T1000 (cell line): ENCODE measurements around the gene TRAK2.
"Not testable (repeated sequence)": the region's sequence is repeated elsewhere in the genome, so short reads cannot be mapped to it uniquely, and the experiment has no call there.

Experiments used
- DNase-seq: peaks from one replicate; lab custom pipeline; 2025; ENCODE audit warnings: mixed read lengths; lab: John Stamatoyannopoulos, UW

Gene TRAK2

GRCh38 chr2:201451292-201452057, at the start of gene TRAK2, which contains the start of gene STRADB:
Gene TRAK2, minus strand, starts transcription at chr2:201451458. Its CDS starts 30,951 bp downstream, at chr2:201420507.
Gene STRADB, plus strand, starts transcription at chr2:201451740. Its CDS starts 3,101 bp downstream, at chr2:201454841.
- peak; percentile 91 for DNase-seq

GRCh38 chr2:201500534-201500933, 49.3 kb upstream of the TRAK2 start:
- DNase-seq = no peak

- no peak for DNase-seq
Observed at GRCh38 chr2:201496785-201497184, 45.5 kb upstream of the TRAK2 start.

GRCh38 chr2:201490291-201490690, 39.0 kb upstream of the TRAK2 start:
- no peak for DNase-seq

- DNase-seq = no peak
Observed at GRCh38 chr2:201484805-201485204, 33.5 kb upstream of the TRAK2 start.

- DNase-seq = not testable (repeated sequence)
Observed at GRCh38 chr2:201483758-201484157, 32.5 kb upstream of the TRAK2 start.

- no peak for DNase-seq
Observed at GRCh38 chr2:201483342-201483741, 32.1 kb upstream of the TRAK2 start.

GRCh38 chr2:201482543-201482942, 31.3 kb upstream of the TRAK2 start:
- DNase-seq = no peak

GRCh38 chr2:201472411-201472810, 21.2 kb upstream of the TRAK2 start:
- DNase-seq = no peak

- DNase-seq = no peak
Observed at GRCh38 chr2:201471732-201472393, 20.6 kb upstream of the TRAK2 start.

- DNase-seq = no peak
Observed at GRCh38 chr2:201470821-201471731, 19.8 kb upstream of the TRAK2 start.

GRCh38 chr2:201467666-201468065, 16.4 kb upstream of the TRAK2 start:
- DNase-seq = no peak

- no peak for DNase-seq
Observed at GRCh38 chr2:201466050-201466675, 14.9 kb upstream of the TRAK2 start.

GRCh38 chr2:201465524-201465971, 14.3 kb upstream of the TRAK2 start:
- no peak for DNase-seq

GRCh38 chr2:201464547-201464946, 13.3 kb upstream of the TRAK2 start:
- DNase-seq = no peak

GRCh38 chr2:201460532-201460931, 9.3 kb upstream of the TRAK2 start:
- no peak for DNase-seq

- no peak for DNase-seq
Observed at GRCh38 chr2:201458381-201458780, 7.1 kb upstream of the TRAK2 start.

GRCh38 chr2:201452922-201453643, 1.8 kb upstream of the TRAK2 start:
- no peak for DNase-seq

GRCh38 chr2:201452058-201452921, 1.0 kb upstream of the TRAK2 start:
- DNase-seq = no peak

- DNase-seq = no peak
Observed at GRCh38 chr2:201450954-201451291, 335 bp downstream of the TRAK2 start.
